ENCODE results near the gene ZNF667.

ZNF667 gene

GRCh38 chr19:56507446-56508289 is 30.5 kb upstream of the ZNF667 start, which contains the start of gene ZNF471:
ZNF471 (plus strand) TSS chr19:56507855; CDS start chr19:56511572, 3,717 bp downstream.
- H3K27ac ChIP-seq (ENCODE audit: low read length, poor library complexity, severe bottlenecking) = peak within 1 kb of the TSS; percentile 85
- H3K9ac ChIP-seq (ENCODE audit: low read length) = peak within 1 kb of the TSS; percentile 96
- H3K4me3 ChIP-seq (ENCODE audit: insufficient read depth in 1 of 2, low read depth in 1 of 2, low read length in 2 of 2) = peak within 1 kb of the TSS; percentile 74 to 96
- H3K4ac ChIP-seq (ENCODE audit: low read depth in 1 of 2, low read length in 2 of 2) = peak within 1 kb of the TSS in 1 of 2 experiments; percentile 42
- H3K23ac ChIP-seq (ENCODE audit: low read length in 2 of 2) = peak within 1 kb of the TSS in 1 of 2 experiments; percentile 9
- peaks cover 5% of the 10 kb centered on the region for H3K4me1 ChIP-seq (ENCODE audit: control insufficient read depth, insufficient read depth, low read depth, low read length)
- H3K27me3 ChIP-seq (ENCODE audit: control insufficient read depth in 1 of 2, insufficient read depth in 1 of 2, low read length in 2 of 2) = no peaks in the 10 kb centered on the region
- peak; percentile 99 for DNase-seq
- peak within 1 kb of the TSS; percentile 74 for H2AFZ ChIP-seq (ENCODE audit: low read depth, low read length)
- no peak within 1 kb of the TSS for H2BK12ac ChIP-seq (ENCODE audit: low read length in 2 of 2)
- H2AK5ac ChIP-seq (ENCODE audit: low read length, severe bottlenecking) = no peak within 1 kb of the TSS
- no peaks in the 10 kb centered on the region for H3K79me1 ChIP-seq (replicated peaks; ENCODE audit: low read length, poor library complexity, severe bottlenecking)
- peak within 1 kb of the TSS; percentile 81 for H2BK120ac ChIP-seq (ENCODE audit: low read depth, low read length)
- H3K4me2 ChIP-seq (ENCODE audit: low read length, poor library complexity, severe bottlenecking) = peak within 1 kb of the TSS; percentile 72
- peaks cover 40% of the 10 kb centered on the region for H3K9me3 ChIP-seq (ENCODE audit: control insufficient read depth, low read length)
- H3K14ac ChIP-seq (ENCODE audit: low read length in 2 of 2) = peak within 1 kb of the TSS in 1 of 2 experiments; percentile 57
- H4K8ac ChIP-seq (ENCODE audit: low read length) = peak within 1 kb of the TSS; percentile 84
- no peak within 1 kb of the TSS for H2BK15ac ChIP-seq (ENCODE audit: low read depth, poor library complexity, severe bottlenecking)
- peaks cover 0 to 3% of the 10 kb centered on the region in 2 experiments for H3K36me3 ChIP-seq (ENCODE audit: control insufficient read depth in 1 of 2, insufficient read depth in 2 of 2, low read depth in 1 of 2, low read length in 2 of 2)
- H2BK5ac ChIP-seq (ENCODE audit: low read depth, low read length, poor library complexity, severe bottlenecking) = peak within 1 kb of the TSS; percentile 88
- WGBS = under 1% methylated on average over 60 of the region's 74 CpGs
- H4K91ac ChIP-seq (ENCODE audit: low read length) = peak within 1 kb of the TSS; percentile 91
- H3K18ac ChIP-seq (ENCODE audit: low read depth in 1 of 2, low read length in 2 of 2) = peak within 1 kb of the TSS; percentile 69 to 81

GRCh38 chr19:56504581-56504980 is 27.4 kb upstream of the ZNF667 start:
- H3K4me1 ChIP-seq (ENCODE audit: control insufficient read depth, insufficient read depth, low read depth, low read length) = peaks cover 5% of the 10 kb centered on the region
- H2AFZ ChIP-seq (ENCODE audit: low read depth, low read length) = no peak overlapping the region
- peaks cover 4 to 17% of the 10 kb centered on the region in 2 experiments for H3K36me3 ChIP-seq (ENCODE audit: control insufficient read depth in 1 of 2, insufficient read depth in 2 of 2, low read depth in 1 of 2, low read length in 2 of 2)
- no peak overlapping the region for H2BK15ac ChIP-seq (ENCODE audit: low read depth, poor library complexity, severe bottlenecking)
- no peak overlapping the region for H3K14ac ChIP-seq (ENCODE audit: low read length in 2 of 2)
- no peak overlapping the region for H3K18ac ChIP-seq (ENCODE audit: low read depth in 1 of 2, low read length in 2 of 2)
- H4K91ac ChIP-seq (ENCODE audit: low read length) = no peak overlapping the region
- peaks cover 42% of the 10 kb centered on the region for H3K9me3 ChIP-seq (ENCODE audit: control insufficient read depth, low read length)
- no peak overlapping the region for H3K27ac ChIP-seq (ENCODE audit: low read length, poor library complexity, severe bottlenecking)
- H3K4me2 ChIP-seq (ENCODE audit: low read length, poor library complexity, severe bottlenecking) = no peak overlapping the region
- peak overlapping the region in 1 of 2 experiments; percentile 17 for H3K4me3 ChIP-seq (ENCODE audit: insufficient read depth in 1 of 2, low read depth in 1 of 2, low read length in 2 of 2)
- no peak overlapping the region for H2BK12ac ChIP-seq (ENCODE audit: low read length in 2 of 2)
- no peak overlapping the region for H3K23ac ChIP-seq (ENCODE audit: low read length in 2 of 2)
- H2BK120ac ChIP-seq (ENCODE audit: low read depth, low read length) = no peak overlapping the region
- no peak overlapping the region for H2AK5ac ChIP-seq (ENCODE audit: low read length, severe bottlenecking)
- no peak overlapping the region for H4K8ac ChIP-seq (ENCODE audit: low read length)
- DNase-seq = peak; percentile 24
- H3K79me1 ChIP-seq (replicated peaks; ENCODE audit: low read length, poor library complexity, severe bottlenecking) = no peaks in the 10 kb centered on the region
- no peak overlapping the region for H2BK5ac ChIP-seq (ENCODE audit: low read depth, low read length, poor library complexity, severe bottlenecking)
- no peak overlapping the region for H3K9ac ChIP-seq (ENCODE audit: low read length)
- no peaks in the 10 kb centered on the region for H3K27me3 ChIP-seq (ENCODE audit: control insufficient read depth in 1 of 2, insufficient read depth in 1 of 2, low read length in 2 of 2)
- no peak overlapping the region for H3K4ac ChIP-seq (ENCODE audit: low read depth in 1 of 2, low read length in 2 of 2)
- WGBS = 88% methylated on average over 1 of the region's 2 CpGs

- no peak overlapping the region for H2BK12ac ChIP-seq (ENCODE audit: low read length in 2 of 2)
- no peak overlapping the region for H3K9ac ChIP-seq (ENCODE audit: low read length)
- H3K18ac ChIP-seq (ENCODE audit: low read depth in 1 of 2, low read length in 2 of 2) = no peak overlapping the region
- no peak overlapping the region for H3K14ac ChIP-seq (ENCODE audit: low read length in 2 of 2)
- H3K27me3 ChIP-seq (ENCODE audit: control insufficient read depth in 1 of 2, insufficient read depth in 1 of 2, low read length in 2 of 2) = no peaks in the 10 kb centered on the region
- H3K23ac ChIP-seq (ENCODE audit: low read length in 2 of 2) = no peak overlapping the region
- no peak overlapping the region for H2AFZ ChIP-seq (ENCODE audit: low read depth, low read length)
- WGBS = 70% methylated on average over 3 of the region's 3 CpGs
- no peak overlapping the region for H3K27ac ChIP-seq (ENCODE audit: low read length, poor library complexity, severe bottlenecking)
- peaks cover 86% of the 10 kb centered on the region for H3K9me3 ChIP-seq (ENCODE audit: control insufficient read depth, low read length)
- no peak overlapping the region for H2BK120ac ChIP-seq (ENCODE audit: low read depth, low read length)
- H3K4me1 ChIP-seq (ENCODE audit: control insufficient read depth, insufficient read depth, low read depth, low read length) = no peaks in the 10 kb centered on the region
- H3K4ac ChIP-seq (ENCODE audit: low read depth in 1 of 2, low read length in 2 of 2) = no peak overlapping the region
- DNase-seq = no peak
- no peak overlapping the region for H2BK15ac ChIP-seq (ENCODE audit: low read depth, poor library complexity, severe bottlenecking)
- no peak overlapping the region for H3K4me2 ChIP-seq (ENCODE audit: low read length, poor library complexity, severe bottlenecking)
- H3K4me3 ChIP-seq (ENCODE audit: insufficient read depth in 1 of 2, low read depth in 1 of 2, low read length in 2 of 2) = no peak overlapping the region
- H3K79me1 ChIP-seq (replicated peaks; ENCODE audit: low read length, poor library complexity, severe bottlenecking) = peaks cover 24% of the 10 kb centered on the region
- H4K91ac ChIP-seq (ENCODE audit: low read length) = no peak overlapping the region
- no peak overlapping the region for H4K8ac ChIP-seq (ENCODE audit: low read length)
- no peak overlapping the region for H2AK5ac ChIP-seq (ENCODE audit: low read length, severe bottlenecking)
- peaks cover 15 to 29% of the 10 kb centered on the region in 2 experiments for H3K36me3 ChIP-seq (ENCODE audit: control insufficient read depth in 1 of 2, insufficient read depth in 2 of 2, low read depth in 1 of 2, low read length in 2 of 2)
- H2BK5ac ChIP-seq (ENCODE audit: low read depth, low read length, poor library complexity, severe bottlenecking) = no peak overlapping the region
These were observed 14.3 kb upstream of the ZNF667 start for GRCh38 chr19:56491399-56491798.
